Activated CD4-positive, alpha-beta T cell treated with anti-CD3 and anti-CD28 coated beads, Interleukin-2, amount 50 U/mL, for 16 hours (primary cell): ENCODE results near the gene C6orf89.
A peak's percentile ranks its signal among the peaks of the same experiment; 100 is the strongest.

Experiments used
- DNase-seq: peaks from one replicate; pipeline ENCODE4 v3.0.0-alpha.2; 2020

C6orf89 gene

GRCh38 chr6:36885461-36886401 lies at the start of gene C6orf89:
TSS of gene C6orf89 (plus strand) at chr6:36885952. CDS start at chr6:36899445, 13,493 bp downstream.
- DNase-seq, result peak; percentile 99

- no peak for DNase-seq
Observed at GRCh38 chr6:36836111-36837021, 49.4 kb upstream of the C6orf89 start.

GRCh38 chr6:36837022-36837339 lies 48.8 kb upstream of the C6orf89 start:
- DNase-seq, result no peak

GRCh38 chr6:36837686-36838085 lies 48.1 kb upstream of the C6orf89 start:
- no peak for DNase-seq

- DNase-seq, result no peak
Observed at GRCh38 chr6:36838896-36839748, 46.6 kb upstream of the C6orf89 start, which contains the start of gene CPNE5. TSS of gene CPNE5 (minus strand) at chr6:36839444. CDS start at chr6:36839377, 67 bp downstream.

GRCh38 chr6:36839749-36840431 lies 45.9 kb upstream of the C6orf89 start:
- DNase-seq, result peak; percentile 24

GRCh38 chr6:36840432-36841403 lies 45.0 kb upstream of the C6orf89 start:
- DNase-seq, result peak; percentile 21

- no peak for DNase-seq
Observed at GRCh38 chr6:36841756-36842155, 44.0 kb upstream of the C6orf89 start.

- no peak for DNase-seq
Observed at GRCh38 chr6:36843170-36843569, 42.6 kb upstream of the C6orf89 start.

- no peak for DNase-seq
Observed at GRCh38 chr6:36844232-36845170, 41.3 kb upstream of the C6orf89 start.

- DNase-seq, result no peak
Observed at GRCh38 chr6:36845233-36845632, 40.5 kb upstream of the C6orf89 start.

- no peak for DNase-seq
Observed at GRCh38 chr6:36847152-36847551, 38.6 kb upstream of the C6orf89 start.

- DNase-seq, result no peak
Observed at GRCh38 chr6:36847991-36848390, 37.8 kb upstream of the C6orf89 start.

- no peak for DNase-seq
Observed at GRCh38 chr6:36848658-36849441, 36.9 kb upstream of the C6orf89 start.

GRCh38 chr6:36850021-36850420 lies 35.7 kb upstream of the C6orf89 start:
- DNase-seq, result no peak

GRCh38 chr6:36851149-36851614 lies 34.6 kb upstream of the C6orf89 start:
- peak; percentile 53 for DNase-seq

- no peak for DNase-seq
Observed at GRCh38 chr6:36851626-36852025, 34.1 kb upstream of the C6orf89 start.

GRCh38 chr6:36852481-36853147 lies 33.1 kb upstream of the C6orf89 start:
- DNase-seq, result no peak
